GM10248 (cell line): ENCODE results near the gene DNPH1.

Experiments
- CTCF ChIA-PET: fragments of 300-600 bp; sonication (Branson Sonifier 250); formaldehyde crosslinking; extraction: SDS; loops from one replicate; lab custom pipeline; 2021; ENCODE audit warnings: antibody characterized with exemption; lab: Yijun Ruan, JAX
- POLR2A ChIA-PET: fragments of 350-650 bp; sonication (Branson Sonifier 250); formaldehyde crosslinking; extraction: SDS; loops from one replicate; lab custom pipeline; 2020; ENCODE audit warnings: antibody characterized with exemption; lab: Yijun Ruan, JAX
- DNase-seq: peaks from one replicate; pipeline ENCODE4 v3.0.0; 2012; ENCODE audit errors: extremely low spot score
- TF ChIP-seq, protein P1 (sequence below): IDR thresholded peaks from 2 replicates; pipeline ENCODE4 v1.5.1; 2012; ENCODE audit warnings: mild to moderate bottlenecking, low read depth; ENCODE audit errors: extremely low read depth, missing control alignments, control extremely low read depth

Gene DNPH1

GRCh38 chr6:43271103-43271815, 42.0 kb upstream of the DNPH1 start:
- POLR2A ChIA-PET, result interaction anchor here (0.6 kb wide), 1 partner anchor 856 kb away, joined by 4 read pairs; the partner anchor contains the start of genes MRPL14 and TMEM63B
- CTCF ChIA-PET, result interaction anchor here (1.1 kb wide), 1 partner anchor 9 kb away, joined by 3 read pairs; no protein-coding TSS in a partner anchor
- DNase-seq, result no peak
- TF ChIP-seq, protein P1, sequence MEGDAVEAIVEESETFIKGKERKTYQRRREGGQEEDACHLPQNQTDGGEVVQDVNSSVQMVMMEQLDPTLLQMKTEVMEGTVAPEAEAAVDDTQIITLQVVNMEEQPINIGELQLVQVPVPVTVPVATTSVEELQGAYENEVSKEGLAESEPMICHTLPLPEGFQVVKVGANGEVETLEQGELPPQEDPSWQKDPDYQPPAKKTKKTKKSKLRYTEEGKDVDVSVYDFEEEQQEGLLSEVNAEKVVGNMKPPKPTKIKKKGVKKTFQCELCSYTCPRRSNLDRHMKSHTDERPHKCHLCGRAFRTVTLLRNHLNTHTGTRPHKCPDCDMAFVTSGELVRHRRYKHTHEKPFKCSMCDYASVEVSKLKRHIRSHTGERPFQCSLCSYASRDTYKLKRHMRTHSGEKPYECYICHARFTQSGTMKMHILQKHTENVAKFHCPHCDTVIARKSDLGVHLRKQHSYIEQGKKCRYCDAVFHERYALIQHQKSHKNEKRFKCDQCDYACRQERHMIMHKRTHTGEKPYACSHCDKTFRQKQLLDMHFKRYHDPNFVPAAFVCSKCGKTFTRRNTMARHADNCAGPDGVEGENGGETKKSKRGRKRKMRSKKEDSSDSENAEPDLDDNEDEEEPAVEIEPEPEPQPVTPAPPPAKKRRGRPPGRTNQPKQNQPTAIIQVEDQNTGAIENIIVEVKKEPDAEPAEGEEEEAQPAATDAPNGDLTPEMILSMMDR, result no peak

- POLR2A ChIA-PET, result no interaction called here
- no peak for DNase-seq
- TF ChIP-seq, protein P1, result no peak
- CTCF ChIA-PET, result interaction anchor here (1.2 to 3.2 kb wide), 5 partner anchors 10 to 237 kb away, joined by 4 to 14 read pairs (median 7); partner anchors contain the start of gene DNPH1
Measured at GRCh38 chr6:43269273-43270007, 40.2 kb upstream of the DNPH1 start.

GRCh38 chr6:43268782-43269272, 39.5 kb upstream of the DNPH1 start:
- ChIA-PET POLR2A (no interaction called here), CTCF (interaction anchor here (1.2 to 3.2 kb wide), 6 partner anchors 9 to 238 kb away, joined by 3 to 14 read pairs (median 6); partner anchors contain the start of gene DNPH1)
- TF ChIP-seq, protein P1, result no peak
- DNase-seq, result no peak

GRCh38 chr6:43268355-43268700, 39.0 kb upstream of the DNPH1 start:
- no peak for DNase-seq
- POLR2A ChIA-PET, result no interaction called here
- CTCF ChIA-PET, result interaction anchor here (0.8 to 3.2 kb wide), 6 partner anchors 11 to 238 kb away, joined by 3 to 14 read pairs (median 6); partner anchors contain the start of gene DNPH1
- TF ChIP-seq, protein P1, result no peak

- TF ChIP-seq, protein P1, result no peak
- POLR2A ChIA-PET, result no interaction called here
- CTCF ChIA-PET, result interaction anchor here (0.8 to 3.2 kb wide), 5 partner anchors 10 to 239 kb away, joined by 3 to 14 read pairs (median 7); partner anchors contain the start of gene DNPH1
- DNase-seq, result no peak
Measured at GRCh38 chr6:43267619-43268354, 38.5 kb upstream of the DNPH1 start.
